ENCODE results near the gene TLK2.
A peak's percentile ranks its signal among the peaks of the same experiment; 100 is the strongest.

TLK2 gene

DNA sequence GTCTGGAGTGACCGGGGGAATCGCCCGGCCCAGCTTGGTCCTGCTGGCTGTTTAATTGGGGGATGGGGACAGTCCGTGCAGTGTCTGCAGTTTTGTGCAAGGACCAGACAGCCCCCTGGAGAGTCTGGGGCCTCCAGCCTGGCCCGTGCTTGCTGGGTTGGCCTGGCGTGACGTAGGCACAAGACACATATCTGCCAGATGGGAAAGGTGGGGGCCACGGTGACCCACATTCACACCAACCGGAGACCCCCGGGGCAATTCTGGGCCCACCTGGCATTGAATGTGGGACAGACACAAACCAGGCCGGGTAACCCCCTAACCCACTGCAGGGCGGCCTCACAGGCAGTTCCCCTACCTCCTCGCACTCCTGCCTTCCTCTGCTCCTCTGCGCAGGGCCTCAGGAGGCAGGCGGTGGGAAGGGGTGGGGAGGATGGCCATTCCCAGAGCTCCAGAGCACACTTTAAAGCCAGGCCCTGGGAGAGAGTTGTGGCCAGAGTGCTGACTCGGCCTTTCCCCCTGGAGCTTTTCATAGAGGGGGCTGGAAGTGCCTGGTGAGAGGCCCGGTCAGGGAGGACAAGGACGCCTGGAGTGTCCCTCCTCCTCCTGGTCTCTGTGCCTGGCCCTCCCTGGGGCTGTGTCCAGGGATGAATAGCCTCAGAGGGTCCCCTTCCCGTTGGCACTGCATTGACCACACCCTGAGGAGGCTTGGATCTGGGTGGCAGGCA is 150.4 kb downstream of the TLK2 start:
- no peak for DNase-seq (ENCODE audit: low read depth)

- no peak for DNase-seq (ENCODE audit: low read depth)
These were observed 151.1 kb downstream of the TLK2 start for GRCh38 chr17:62629556-62630364.

DNA sequence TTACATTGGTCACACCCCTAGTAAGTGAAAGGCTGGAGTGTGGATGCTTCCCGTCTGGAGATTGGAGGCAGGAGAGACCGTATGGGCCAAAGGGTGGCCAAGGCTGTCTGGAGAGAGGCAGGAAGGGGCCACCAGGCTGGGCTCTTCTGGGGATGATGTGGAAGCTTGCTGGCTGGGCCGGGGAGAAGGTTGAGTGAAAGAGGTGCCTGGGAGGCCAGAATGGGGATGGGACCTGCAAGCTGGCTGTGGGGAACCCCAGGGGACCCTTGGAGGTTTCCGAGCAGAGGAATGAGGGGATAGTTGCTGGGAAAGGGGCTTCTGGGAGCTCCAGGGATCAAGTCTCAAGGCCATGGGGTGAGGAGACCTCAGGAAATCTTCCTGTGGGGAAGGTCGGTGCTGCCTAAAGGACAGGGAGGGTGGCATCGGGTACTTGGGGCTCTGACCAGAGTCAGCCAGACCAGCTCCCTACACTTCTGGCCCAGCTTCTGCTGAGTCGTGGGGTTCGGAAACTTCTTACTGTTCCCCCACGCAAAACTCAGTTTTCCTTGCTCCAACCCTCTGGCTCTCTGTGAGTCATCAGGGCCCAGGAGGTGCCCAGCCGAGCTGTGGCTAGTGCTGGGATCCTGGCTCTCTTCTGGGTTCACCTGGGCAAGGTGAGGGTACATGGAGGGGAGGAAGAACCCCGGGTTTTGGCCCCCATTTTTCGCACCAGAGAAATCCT is 151.9 kb downstream of the TLK2 start:
- DNase-seq (ENCODE audit: low read depth), result no peak

GRCh38 chr17:62631086-62631935 is 152.7 kb downstream of the TLK2 start:
- DNase-seq (ENCODE audit: low read depth), result no peak

DNA sequence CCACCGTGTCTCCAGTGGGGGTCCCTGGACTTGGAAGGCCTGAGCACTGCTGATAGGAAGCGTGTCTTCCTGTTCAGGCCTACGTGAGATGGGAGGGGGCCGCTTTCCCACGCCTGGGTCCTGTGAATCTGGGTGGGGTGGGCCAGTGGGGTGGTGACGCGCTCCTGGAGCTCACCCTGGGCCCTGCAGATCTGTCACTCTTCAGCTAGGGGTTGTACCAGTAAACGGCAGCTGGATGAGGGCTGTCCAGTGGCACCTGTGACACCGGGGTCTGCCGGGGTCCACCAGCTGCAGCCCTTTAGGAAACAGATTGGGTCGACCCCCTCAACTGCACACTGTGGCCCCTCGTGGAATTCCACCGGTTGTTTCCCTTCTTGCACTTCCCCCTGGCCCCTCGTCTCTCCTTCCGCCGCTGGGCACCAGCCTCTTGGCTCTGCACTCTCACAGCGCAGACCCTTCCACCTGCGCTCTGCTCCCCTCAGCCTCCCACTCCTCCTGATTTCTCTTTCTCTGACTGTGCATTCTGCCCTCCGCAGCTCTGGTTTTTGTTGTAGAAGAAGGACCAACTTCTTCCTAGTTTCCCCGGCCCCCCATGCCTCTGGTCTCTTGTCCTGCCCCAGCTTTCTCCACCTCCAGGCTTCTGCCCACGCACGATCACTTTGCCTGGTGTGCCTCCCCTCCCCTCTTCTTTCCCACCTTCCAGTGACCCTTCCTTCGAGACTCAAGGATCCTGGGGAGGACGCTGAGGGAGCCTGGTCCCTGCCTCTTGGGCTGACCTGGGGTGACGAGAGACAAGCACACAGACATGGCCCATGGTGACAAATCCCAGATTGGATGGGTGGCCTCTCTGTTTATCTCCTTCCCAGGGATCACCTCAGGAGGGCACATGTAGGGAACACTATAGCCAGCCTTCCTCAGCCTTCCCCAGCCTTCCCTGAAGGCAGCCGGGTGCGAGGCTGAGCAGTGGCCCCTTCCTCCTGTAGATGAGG is 153.6 kb downstream of the TLK2 start:
- no peak for DNase-seq (ENCODE audit: low read depth)

- DNase-seq (ENCODE audit: low read depth), result no peak
These were observed 159.2 kb downstream of the TLK2 start for GRCh38 chr17:62637809-62638208.

DNA sequence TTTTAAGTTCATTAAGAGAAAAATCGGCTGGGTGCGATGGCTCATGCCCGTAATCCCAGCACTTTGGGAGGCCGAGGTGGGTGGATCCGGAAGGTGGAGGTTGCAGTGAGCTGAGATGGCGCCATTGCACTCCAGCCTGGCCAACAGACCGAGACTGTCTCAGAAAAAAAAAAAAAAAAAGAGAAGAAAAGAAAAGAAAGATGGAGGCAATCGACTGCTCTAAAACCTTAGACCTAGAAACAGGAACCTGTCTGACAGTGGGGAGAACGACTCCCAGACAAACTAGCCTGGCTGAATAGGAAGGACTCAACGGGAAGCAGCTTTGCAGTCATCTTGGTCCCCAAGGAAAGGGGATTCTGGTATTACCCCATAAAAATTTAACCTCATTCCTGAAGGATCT is 162.5 kb downstream of the TLK2 start:
- DNase-seq (ENCODE audit: low read depth), result no peak

DNA sequence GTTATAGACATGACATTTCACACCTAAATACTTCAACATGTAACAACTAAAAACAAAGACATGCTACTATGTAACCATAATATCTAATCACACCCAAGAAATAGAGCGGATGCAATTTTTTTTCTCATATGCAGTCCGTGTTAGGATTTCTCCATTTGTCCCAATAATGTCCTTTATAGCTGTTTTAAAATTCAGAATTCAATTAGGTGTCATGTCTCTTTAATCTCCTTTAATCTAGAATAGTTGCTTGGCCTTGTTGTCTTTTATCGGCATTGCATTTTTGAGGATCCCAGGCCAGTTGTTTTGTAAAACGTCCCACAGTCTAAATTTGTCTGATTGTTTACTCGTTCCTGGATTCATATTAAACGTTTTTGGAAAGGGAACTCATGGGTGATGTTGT is 163.3 kb downstream of the TLK2 start:
- no peak for DNase-seq (ENCODE audit: low read depth)

GRCh38 chr17:62643496-62643895 is 164.9 kb downstream of the TLK2 start:
- DNase-seq (ENCODE audit: low read depth), result no peak

DNA sequence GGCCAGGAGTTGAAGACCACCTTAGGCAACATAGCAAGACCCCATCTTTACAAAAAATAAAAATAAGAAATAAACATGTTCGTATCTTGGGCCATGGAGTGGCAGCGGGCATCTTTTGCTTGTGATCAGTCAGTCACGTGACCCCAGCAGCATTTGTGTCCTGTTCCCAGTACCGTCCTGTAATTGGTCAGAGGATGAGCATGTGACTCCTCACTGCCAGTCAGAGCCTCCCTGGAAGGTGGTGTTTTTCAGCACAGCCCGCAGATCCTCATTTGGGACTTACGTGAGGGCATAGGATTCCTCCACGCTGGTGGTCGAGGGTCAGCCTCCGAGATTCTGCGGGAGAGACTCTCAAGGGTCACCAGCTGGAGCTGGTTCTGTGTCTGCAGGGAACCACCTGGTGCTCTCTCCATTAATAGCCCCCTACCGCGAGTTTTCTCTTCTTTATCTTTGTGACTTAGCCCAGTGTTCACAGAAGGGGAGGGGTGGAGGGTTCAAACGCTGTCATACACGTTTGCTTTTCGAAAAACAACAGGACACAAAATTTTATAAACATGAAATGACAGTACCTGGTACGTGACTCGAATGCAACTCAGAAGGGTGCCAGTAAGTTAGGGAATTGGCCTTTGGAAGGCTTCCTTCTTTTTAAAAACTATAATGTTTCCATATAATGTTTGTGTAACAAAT is 166.0 kb downstream of the TLK2 start:
- no peak for DNase-seq (ENCODE audit: low read depth)

DNA sequence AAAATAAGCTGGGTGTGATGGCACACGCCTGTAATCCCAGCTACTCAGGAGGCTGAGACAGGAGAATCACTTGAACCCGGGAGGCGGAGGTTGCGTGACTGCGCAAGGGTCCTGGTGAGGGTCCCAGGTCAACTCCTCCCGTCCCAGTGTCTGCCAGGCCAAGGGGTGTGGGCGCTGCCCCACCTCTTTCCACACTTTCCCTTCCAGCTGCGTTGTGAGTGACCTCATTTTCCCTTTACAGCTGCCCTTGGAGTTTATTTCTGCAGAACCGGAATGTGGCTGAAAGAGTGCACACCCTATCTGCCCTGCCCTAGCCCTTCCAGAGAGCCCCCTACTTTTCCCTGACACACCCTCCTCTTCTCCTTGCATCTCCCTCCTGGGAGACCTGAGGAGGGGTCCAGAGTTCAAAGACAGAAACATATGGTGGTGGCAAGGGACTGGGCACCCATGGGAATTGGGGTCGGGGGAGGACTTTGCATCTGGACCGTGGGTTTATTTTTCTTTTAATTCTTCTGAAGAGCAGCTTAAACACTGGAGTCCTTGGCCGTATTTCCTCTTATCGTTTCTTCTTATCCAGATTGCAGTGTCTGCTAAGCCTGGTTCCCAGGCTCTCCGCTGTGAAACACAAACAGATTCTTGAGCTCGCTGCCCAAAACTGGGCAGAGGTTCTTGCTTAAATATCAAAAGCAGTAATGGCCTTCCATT is 169.8 kb downstream of the TLK2 start:
- DNase-seq (ENCODE audit: low read depth), result no peak

- DNase-seq (ENCODE audit: low read depth), result no peak
These were observed 170.3 kb downstream of the TLK2 start for GRCh38 chr17:62648956-62649294.

DNA sequence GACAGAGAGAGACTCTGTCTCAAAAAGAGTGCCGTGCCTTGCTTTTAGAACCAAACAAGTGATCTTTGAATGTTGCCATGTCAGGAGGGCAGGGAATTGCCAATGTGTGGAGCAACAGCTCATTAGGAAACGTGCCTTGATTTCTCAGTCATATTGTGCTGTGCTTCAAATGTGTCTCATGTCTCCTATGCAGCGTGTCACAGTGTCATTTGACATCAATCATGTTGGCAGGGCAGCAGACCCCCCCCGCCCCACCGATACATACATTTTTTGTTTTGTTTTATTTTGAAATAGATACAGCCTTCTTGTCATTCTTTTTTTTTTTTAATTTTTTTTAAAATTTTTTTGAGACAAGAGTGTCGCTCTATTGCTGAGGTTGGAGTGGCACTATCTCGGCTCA is 170.9 kb downstream of the TLK2 start:
- DNase-seq (ENCODE audit: low read depth), result no peak

DNA sequence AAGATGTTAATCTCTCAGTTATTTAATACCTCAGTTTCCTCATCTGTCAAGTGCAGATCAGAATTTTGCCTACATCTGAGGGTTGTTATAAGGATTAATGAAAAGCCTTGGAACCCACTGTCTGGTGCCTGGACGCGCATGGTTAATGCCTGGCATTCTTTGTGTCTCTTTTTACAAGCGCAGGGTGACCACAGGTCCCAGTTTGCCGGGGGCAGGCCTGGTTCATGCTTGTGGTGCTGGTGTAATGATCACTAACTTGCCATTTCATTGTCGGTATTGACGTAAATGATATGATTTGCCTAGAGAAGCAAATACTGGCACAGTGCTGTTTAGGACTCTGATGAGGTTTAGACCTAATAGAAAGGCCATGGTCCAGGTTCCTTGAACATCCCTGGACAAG is 172.0 kb downstream of the TLK2 start:
- DNase-seq (ENCODE audit: low read depth), result no peak

- DNase-seq (ENCODE audit: low read depth), result no peak
These were observed 173.8 kb downstream of the TLK2 start for GRCh38 chr17:62652251-62653001.

DNA sequence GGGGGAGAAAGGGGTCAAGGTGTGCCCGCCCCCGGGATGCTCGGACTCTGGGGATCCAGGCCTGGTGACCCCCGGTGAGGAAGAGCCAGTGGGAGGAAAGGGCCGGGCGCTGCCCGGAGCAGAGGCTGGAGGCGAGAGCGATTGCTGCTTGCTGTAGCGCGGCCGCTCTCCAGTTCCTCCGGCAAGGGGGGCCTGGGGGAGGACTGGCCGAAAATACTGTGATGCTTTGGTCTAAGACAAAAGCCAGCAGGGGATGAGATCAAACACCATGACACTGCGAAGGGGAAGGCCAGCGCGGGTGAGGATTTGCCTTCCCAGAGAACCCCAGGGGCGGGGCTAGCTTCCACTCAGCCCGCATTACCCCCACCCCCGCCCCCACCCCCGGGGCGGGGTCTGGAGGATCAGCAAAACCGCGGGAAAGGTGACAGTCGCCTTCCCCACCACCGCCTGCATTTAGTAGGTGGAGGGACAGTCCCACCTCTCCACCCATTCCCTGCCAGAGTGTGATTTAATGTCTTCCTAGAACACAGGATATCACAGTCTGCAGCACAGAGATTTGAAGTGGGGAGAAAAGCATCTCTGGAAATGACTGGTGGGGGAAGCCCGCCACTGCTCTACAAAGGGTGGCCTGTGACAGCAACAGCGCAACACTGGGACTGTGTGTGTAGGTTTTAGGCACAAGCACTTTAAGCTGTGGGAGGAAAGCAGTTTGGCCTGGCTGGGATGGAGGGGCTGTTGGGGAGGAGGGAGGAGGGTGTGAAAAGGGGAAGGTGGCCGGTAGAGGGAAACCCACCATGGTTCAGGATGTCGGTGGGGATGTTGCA is 174.6 kb downstream of the TLK2 start:
- DNase-seq (ENCODE audit: low read depth), result peak; percentile 33

DNA sequence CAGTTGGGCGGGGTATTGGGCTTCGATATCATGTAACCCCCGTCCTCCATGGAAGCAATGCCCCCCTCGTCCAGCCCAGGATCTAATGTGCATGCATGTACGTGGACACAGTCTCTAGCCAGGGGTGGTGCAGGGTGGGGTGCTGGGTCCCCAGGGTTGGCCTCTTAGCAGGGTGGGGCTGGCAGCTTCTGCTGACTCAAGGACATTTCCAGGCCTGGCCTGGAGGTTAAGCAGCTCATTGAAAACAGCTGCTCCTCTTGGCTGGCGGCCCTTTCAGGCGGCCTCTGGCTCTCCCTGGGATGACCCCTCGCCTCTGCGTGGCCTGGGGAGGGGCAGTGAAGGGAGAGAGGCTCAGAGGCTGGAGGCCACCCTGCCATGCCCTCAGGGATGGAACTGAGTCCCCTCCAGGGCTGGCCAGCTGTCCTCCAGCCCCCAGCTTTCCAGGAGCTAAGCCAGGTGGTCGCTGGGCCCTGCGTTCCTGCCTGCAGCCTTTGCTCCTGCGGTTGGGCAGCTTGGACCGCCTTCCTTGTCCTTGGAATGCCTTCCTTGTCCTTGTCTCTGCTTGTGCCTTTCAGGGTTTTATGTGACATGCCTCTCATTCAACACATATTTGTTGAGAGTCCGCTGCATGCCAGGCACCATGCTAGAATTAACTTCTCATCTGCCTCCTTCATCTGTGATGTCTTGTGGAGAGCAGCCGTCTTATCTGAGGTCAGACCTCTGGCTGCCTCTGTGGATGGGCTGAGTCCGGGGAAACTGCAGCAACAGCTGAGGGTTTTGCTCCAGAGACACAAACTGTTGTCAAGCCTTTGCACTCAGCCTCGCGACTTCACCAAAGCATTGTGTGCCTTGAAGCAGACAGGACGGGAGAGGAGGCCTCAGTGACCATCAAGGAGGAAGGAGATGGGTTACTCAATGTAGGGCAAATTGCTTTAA is 175.5 kb downstream of the TLK2 start:
- DNase-seq (ENCODE audit: low read depth), result no peak

Measured in activated T-helper 1 cell treated with Interleukin-2 at 50 U/mL for 16 hours (primary cell).